ENCODE results near the gene NUDCD3. TPM values are rescaled to one million over a fixed set of nuclear protein-coding genes. Genes with fewer than 3 reads are reported as not detected.

The NUDCD3 gene
- total RNA-seq, 4 donors from 2014 or later: 44.7 to 57.3 (median 49.7) TPM

- 93 to 95% methylated on average over 2 of the region's 2 CpGs for WGBS, 2 donors
- TF ChIP-seq CTCF (IDR thresholded peaks at IDR 0.05): no peak
- H3K27me3 ChIP-seq: no peaks in the 10 kb centered on the region
Measured at GRCh38 chr7:44454348-44454747, 36.1 kb downstream of the NUDCD3 start.

GRCh38 chr7:44451123-44451522, 39.3 kb downstream of the NUDCD3 start:
- H3K9me3 ChIP-seq: no peaks in the 10 kb centered on the region
- no peak overlapping the region for H3K27ac ChIP-seq
- no peaks in the 10 kb centered on the region for H3K27me3 ChIP-seq
- peaks cover 0 to 27% (median 0%) of the 10 kb centered on the region in 3 donors for H3K36me3 ChIP-seq
- no peak for DNase-seq (ENCODE audit: low spot score in 2 of 2)
- no peak for TF ChIP-seq POLR2A (IDR thresholded peaks at IDR 0.05)
- no peak for TF ChIP-seq EP300 (IDR thresholded peaks at IDR 0.05)
- no peak for TF ChIP-seq CTCF (IDR thresholded peaks at IDR 0.05)
- H3K4me3 ChIP-seq: no peak overlapping the region
- WGBS, 2 donors: 96 to 98% methylated on average over 7 of the region's 7 CpGs
- H3K4me1 ChIP-seq: peaks cover 0 to 33% (median 9%) of the 10 kb centered on the region in 4 donors

More at GRCh38 chr7:44454348-44454747, 36.1 kb downstream of the NUDCD3 start:
- Histone ChIP-seq H3K4me3 (no peak overlapping the region), H3K4me1 (peaks cover 0 to 14% (median 2%) of the 10 kb centered on the region in 4 donors), H3K27ac (no peak overlapping the region), H3K36me3 (peaks cover 0 to 31% (median 0%) of the 10 kb centered on the region in 3 donors), H3K9me3 (no peaks in the 10 kb centered on the region)
- DNase-seq (ENCODE audit: low spot score in 2 of 2): no peak

GRCh38 chr7:44449584-44449928, 40.9 kb downstream of the NUDCD3 start:
- no peak overlapping the region for H3K4me3 ChIP-seq
- H3K27ac ChIP-seq: no peak overlapping the region
- H3K9me3 ChIP-seq: no peaks in the 10 kb centered on the region
- no peaks in the 10 kb centered on the region for H3K27me3 ChIP-seq
- WGBS, 2 donors: 61 to 68% methylated on average over 1 of the region's 1 CpG
- DNase-seq (ENCODE audit: low spot score in 2 of 2): no peak
- no peak for TF ChIP-seq POLR2A (IDR thresholded peaks at IDR 0.05)
- no peak for TF ChIP-seq CTCF (IDR thresholded peaks at IDR 0.05)
- TF ChIP-seq EP300 (IDR thresholded peaks at IDR 0.05): no peak
- H3K4me1 ChIP-seq: peaks cover 0 to 40% (median 13%) of the 10 kb centered on the region in 4 donors
- H3K36me3 ChIP-seq: peaks cover 0 to 33% (median 0%) of the 10 kb centered on the region in 3 donors

GRCh38 chr7:44448922-44449583, 41.4 kb downstream of the NUDCD3 start:
- TF ChIP-seq CTCF (IDR thresholded peaks at IDR 0.05) (no peak), POLR2A (IDR thresholded peaks at IDR 0.05) (no peak), EP300 (IDR thresholded peaks at IDR 0.05) (no peak)
- H3K4me3 ChIP-seq: no peak overlapping the region
- no peaks in the 10 kb centered on the region for H3K9me3 ChIP-seq
- peaks cover 0 to 29% (median 0%) of the 10 kb centered on the region in 3 donors for H3K36me3 ChIP-seq
- peaks cover 0 to 40% (median 13%) of the 10 kb centered on the region in 4 donors for H3K4me1 ChIP-seq
- 46 to 48% methylated on average over 4 of the region's 4 CpGs for WGBS, 2 donors
- H3K27me3 ChIP-seq: no peaks in the 10 kb centered on the region
- DNase-seq (ENCODE audit: low spot score in 2 of 2): no peak
- H3K27ac ChIP-seq: no peak overlapping the region

- H3K27me3 ChIP-seq: no peaks in the 10 kb centered on the region
- DNase-seq (ENCODE audit: low spot score in 2 of 2): no peak
- no peak for TF ChIP-seq CTCF (IDR thresholded peaks at IDR 0.05)
- no peak for TF ChIP-seq EP300 (IDR thresholded peaks at IDR 0.05)
- no peak for TF ChIP-seq POLR2A (IDR thresholded peaks at IDR 0.05)
- peaks cover 0 to 40% (median 13%) of the 10 kb centered on the region in 4 donors for H3K4me1 ChIP-seq
- no peak overlapping the region for H3K27ac ChIP-seq
- no peak overlapping the region for H3K4me3 ChIP-seq
- H3K9me3 ChIP-seq: no peaks in the 10 kb centered on the region
- peaks cover 0 to 24% (median 0%) of the 10 kb centered on the region in 3 donors for H3K36me3 ChIP-seq
- WGBS, 2 donors: 92 to 95% methylated on average over 5 of the region's 5 CpGs
Measured at GRCh38 chr7:44447874-44448425, 42.5 kb downstream of the NUDCD3 start.
